GM23338 (cell line): ENCODE results near the gene TNC. TPM values are rescaled to one million over a fixed set of nuclear protein-coding genes. Genes with fewer than 3 reads are reported as not detected.
A peak's percentile ranks its signal among the peaks of the same experiment; 100 is the strongest.

ENCODE experiments used
- ATAC-seq: fragments of 200-7000 bp; cut with Tn5 transposase; 3 replicates; pipeline ENCODE4 v1.9.1; 2020
- DNase-seq: peaks from one replicate; pipeline ENCODE4 v3.0.0-alpha.2; 2015; ENCODE audit warnings: low spot score
- H2AFZ ChIP-seq: fragments of 200-600 bp; sonication (generic); 2 replicates; pipeline ENCODE4 v1.8.0; 2016; ENCODE audit warnings: antibody characterized with exemption, mild to moderate bottlenecking, moderate library complexity
- H3F3A ChIP-seq: fragments of 200-600 bp; sonication (generic); replicated peaks from 2 replicates; pipeline ENCODE4 v1.8.0; 2017; ENCODE audit warnings: antibody characterized with exemption, mixed run types, low read depth
- H3K27ac ChIP-seq: fragments of 200-600 bp; sonication (generic); 2 replicates; pipeline ENCODE4 v1.6.1; 2016; ENCODE audit warnings: low read depth
- H3K27me3 ChIP-seq: fragments of 200-600 bp; sonication (generic); 2 replicates; pipeline ENCODE4 v1.8.0; 2016; ENCODE audit warnings: mild to moderate bottlenecking, mixed run types, moderate library complexity; ENCODE audit not compliant: insufficient read depth
- H3K36me3 ChIP-seq: fragments of 200-600 bp; sonication (generic); 2 replicates; pipeline ENCODE4 v1.8.0; 2016; ENCODE audit warnings: mild to moderate bottlenecking; ENCODE audit not compliant: insufficient read depth
- H3K4me1 ChIP-seq: fragments of 200-600 bp; sonication (generic); 2 replicates; pipeline ENCODE4 v1.8.0; 2016; ENCODE audit warnings: mild to moderate bottlenecking, moderate library complexity; ENCODE audit not compliant: insufficient read depth
- H3K4me2 ChIP-seq: fragments of 200-600 bp; sonication (generic); 2 replicates; pipeline ENCODE4 v1.7.1; 2017; ENCODE audit warnings: mixed run types
- H3K4me3 ChIP-seq: fragments of 200-600 bp; sonication (generic); 2 replicates; pipeline ENCODE4 v1.6.1; 2016; ENCODE audit warnings: mixed run types
- H3K79me2 ChIP-seq: fragments of 200-600 bp; sonication (generic); replicated peaks from 2 replicates; pipeline ENCODE4 v1.8.0; 2017; ENCODE audit warnings: mild to moderate bottlenecking; ENCODE audit not compliant: insufficient read depth
- H3K9me2 ChIP-seq: fragments of 200-600 bp; sonication (generic); 2 replicates; pipeline ENCODE4 v1.8.0; 2017; ENCODE audit not compliant: insufficient read depth
- H4K20me1 ChIP-seq: fragments of 200-600 bp; sonication (generic); replicated peaks from 2 replicates; pipeline ENCODE4 v1.8.0; 2017; ENCODE audit warnings: mild to moderate bottlenecking; ENCODE audit not compliant: insufficient read depth
- H3K27ac Mint-ChIP-seq: 2 replicates; pipeline ENCODE4 v1.8.0; 2020; ENCODE audit warnings: inconsistent platforms, mild to moderate bottlenecking, moderate library complexity, mixed read lengths
- H3K27me3 Mint-ChIP-seq: 3 replicates; pipeline ENCODE4 v1.8.0; 2022; ENCODE audit warnings: low read depth, mild to moderate bottlenecking, moderate library complexity, mixed read lengths, inconsistent platforms; ENCODE audit not compliant: insufficient read depth, poor library complexity
- H3K36me3 Mint-ChIP-seq: 3 replicates; pipeline ENCODE4 v1.8.0; 2021; ENCODE audit warnings: low read depth, mild to moderate bottlenecking, inconsistent platforms, moderate library complexity, mixed read lengths
- H3K4me1 Mint-ChIP-seq: 3 replicates; pipeline ENCODE4 v1.8.0; 2020; ENCODE audit warnings: mild to moderate bottlenecking, inconsistent platforms, mixed read lengths
- H3K4me3 Mint-ChIP-seq: 3 replicates; pipeline ENCODE4 v1.8.0; 2021; ENCODE audit warnings: moderate library complexity, mild to moderate bottlenecking, inconsistent platforms, mixed read lengths
- H3K9me3 Mint-ChIP-seq: 3 replicates; pipeline ENCODE4 v1.8.0; 2020; ENCODE audit warnings: moderate library complexity, mild to moderate bottlenecking, inconsistent platforms, mixed read lengths
- CREB1 ChIP-seq: fragments of 250-450 bp; sonication (Bioruptor Pico); IDR thresholded peaks from 2 replicates; pipeline ENCODE4 v1.5.0; 2020; ENCODE audit warnings: low read depth, mild to moderate bottlenecking, moderate library complexity
- ETS1 ChIP-seq: IDR thresholded peaks from 2 replicates; pipeline ENCODE4 v1.6.1; 2016; ENCODE audit warnings: antibody characterized with exemption
- EZH2 ChIP-seq: fragments of 200-600 bp; sonication (generic); IDR thresholded peaks from one replicate; pipeline ENCODE4 v1.8.0; 2017; ENCODE audit warnings: antibody characterized with exemption, mild to moderate bottlenecking, low read depth; ENCODE audit not compliant: unreplicated experiment
- EZH2phosphoT487 ChIP-seq: fragments of 200-600 bp; sonication (generic); IDR thresholded peaks from one replicate; pipeline ENCODE4 v1.8.1; 2018; ENCODE audit warnings: antibody characterized with exemption; ENCODE audit not compliant: unreplicated experiment
- NANOG ChIP-seq: IDR thresholded peaks from 2 replicates; pipeline ENCODE4 v1.6.1; 2016; ENCODE audit warnings: antibody characterized with exemption, borderline replicate concordance
- POLR2AphosphoS5 ChIP-seq: IDR thresholded peaks from 2 replicates; pipeline ENCODE4 v1.6.1; 2016; ENCODE audit warnings: antibody characterized with exemption, low read depth
- REST ChIP-seq: IDR thresholded peaks from one replicate; pipeline ENCODE4 v1.6.1; 2018; ENCODE audit warnings: antibody characterized with exemption; ENCODE audit not compliant: unreplicated experiment
- STAT1 ChIP-seq: IDR thresholded peaks from one replicate; pipeline ENCODE4 v1.6.1; 2016; ENCODE audit warnings: antibody characterized with exemption; ENCODE audit not compliant: unreplicated experiment
- ZNF331 ChIP-seq: fragments of 250-450 bp; sonication (Bioruptor Pico); IDR thresholded peaks from 2 replicates; pipeline ENCODE4 v1.5.0; 2020; ENCODE audit warnings: low read depth, mild to moderate bottlenecking, moderate library complexity
- ZNF462 ChIP-seq: fragments of 250-450 bp; sonication (Bioruptor Pico); IDR thresholded peaks from 2 replicates; pipeline ENCODE4 v1.5.0; 2020; ENCODE audit warnings: mild to moderate bottlenecking, moderate library complexity
- polyA plus RNA-seq: library from polyadenylated mRNA; unstranded; fragments of >200 nt; fragmentation: Nextera tagmentation; extraction: Ambion mirVana; gene quantifications from 2 replicates; pipeline ENCODE4 v1.2.1, GENCODE V29; 2016
- total RNA-seq: library from RNA; depleted of rRNA; stranded (reverse); fragments of >200 nt; shearing (Covaris generic); gene quantifications from 2 replicates; pipeline ENCODE4 v1.2.3, GENCODE V29; 2014

TNC gene
- total and polyA plus RNA-seq, 2 experiments from 2014 or later, result 0.89 to 2.7 TPM

GRCh38 chr9:115154617-115155016 lies 36.7 kb upstream of the TNC start:
- Mint-ChIP-seq H3K27me3 (no peaks in the 10 kb centered on the region), H3K27ac (no peak overlapping the region), H3K36me3 (no peaks in the 10 kb centered on the region), H3K4me3 (no peak overlapping the region), H3K9me3 (peaks cover 10% of the 10 kb centered on the region; the same call in 1 of the 3 replicates), H3K4me1 (no peaks in the 10 kb centered on the region; the same call in 2 of the 3 replicates)
- 0 out of 2 replicates have a peak, but pooled peaks cover 2% of the 10 kb centered on the region for H3K9me2 ChIP-seq
- no peaks in the 10 kb centered on the region for H3K36me3 ChIP-seq
- H3F3A ChIP-seq, result no peaks in the 10 kb centered on the region
- no peak for DNase-seq
- H3K27me3 ChIP-seq, result no peaks in the 10 kb centered on the region
- H2AFZ ChIP-seq, result 0 out of 2 replicates have a peak overlapping the region, but pooled peaks have one; percentile 23
- no peak for ATAC-seq
- no peaks in the 10 kb centered on the region for H3K4me1 ChIP-seq
- TF ChIP-seq EZH2phosphoT487, result no peak
- TF ChIP-seq REST, result no peak
- no peak for TF ChIP-seq CREB1 (CRISPR knock-in tag)
- TF ChIP-seq ETS1, result no peak
- TF ChIP-seq ZNF331 (CRISPR knock-in tag), result no peak
- no peak for TF ChIP-seq NANOG
- TF ChIP-seq ZNF462 (CRISPR knock-in tag), result no peak
- no peak for TF ChIP-seq POLR2AphosphoS5
- TF ChIP-seq STAT1, result no peak
- TF ChIP-seq EZH2, result no peak
- no peaks in the 10 kb centered on the region for H3K79me2 ChIP-seq
- H3K27ac ChIP-seq, result no peak overlapping the region
- no peak overlapping the region for H3K4me2 ChIP-seq
- H4K20me1 ChIP-seq, result no peaks in the 10 kb centered on the region
- H3K4me3 ChIP-seq, result no peak overlapping the region
